ENCODE data around the gene BST1.

DNA sequence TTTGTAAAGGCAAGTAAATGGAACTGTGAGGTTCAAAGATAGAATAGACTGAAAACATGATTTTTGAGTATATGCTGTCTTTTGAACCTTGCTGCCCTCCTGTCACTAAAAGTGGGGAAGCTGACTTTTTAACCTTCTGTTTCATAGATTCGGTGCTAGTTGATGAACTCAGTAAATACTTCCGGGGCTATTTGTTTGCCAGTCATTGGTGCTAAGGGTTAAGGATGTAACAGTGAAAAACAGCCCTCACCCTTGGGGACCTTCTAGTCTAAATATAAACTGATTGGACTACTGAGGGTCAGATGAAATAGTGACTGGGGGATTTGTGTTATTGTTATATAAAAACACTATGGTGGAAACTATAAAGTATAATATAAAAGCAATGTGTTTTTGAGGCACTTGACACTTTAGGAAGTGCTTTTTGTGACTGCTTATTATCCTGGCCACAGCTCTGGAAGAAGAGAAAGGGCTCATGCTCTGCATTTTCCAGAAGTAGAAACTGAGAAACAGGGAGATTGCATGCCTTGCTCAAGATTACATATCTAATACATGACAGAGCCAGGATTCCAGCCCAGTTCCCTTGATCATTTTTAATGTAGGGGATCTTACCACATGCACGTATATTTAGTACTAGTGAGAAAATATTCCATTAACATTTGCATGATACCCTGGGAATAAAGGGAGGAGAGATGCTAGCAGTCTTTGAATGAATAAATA is 3.9 kb downstream of the BST1 start:
- TF ChIP-seq, protein P1, sequence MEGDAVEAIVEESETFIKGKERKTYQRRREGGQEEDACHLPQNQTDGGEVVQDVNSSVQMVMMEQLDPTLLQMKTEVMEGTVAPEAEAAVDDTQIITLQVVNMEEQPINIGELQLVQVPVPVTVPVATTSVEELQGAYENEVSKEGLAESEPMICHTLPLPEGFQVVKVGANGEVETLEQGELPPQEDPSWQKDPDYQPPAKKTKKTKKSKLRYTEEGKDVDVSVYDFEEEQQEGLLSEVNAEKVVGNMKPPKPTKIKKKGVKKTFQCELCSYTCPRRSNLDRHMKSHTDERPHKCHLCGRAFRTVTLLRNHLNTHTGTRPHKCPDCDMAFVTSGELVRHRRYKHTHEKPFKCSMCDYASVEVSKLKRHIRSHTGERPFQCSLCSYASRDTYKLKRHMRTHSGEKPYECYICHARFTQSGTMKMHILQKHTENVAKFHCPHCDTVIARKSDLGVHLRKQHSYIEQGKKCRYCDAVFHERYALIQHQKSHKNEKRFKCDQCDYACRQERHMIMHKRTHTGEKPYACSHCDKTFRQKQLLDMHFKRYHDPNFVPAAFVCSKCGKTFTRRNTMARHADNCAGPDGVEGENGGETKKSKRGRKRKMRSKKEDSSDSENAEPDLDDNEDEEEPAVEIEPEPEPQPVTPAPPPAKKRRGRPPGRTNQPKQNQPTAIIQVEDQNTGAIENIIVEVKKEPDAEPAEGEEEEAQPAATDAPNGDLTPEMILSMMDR (conservative IDR thresholded peaks at IDR 0.05; ENCODE audit: low read depth, low read length) = no peak
- no peak for TF ChIP-seq EZH2 (IDR thresholded peaks at IDR 0.05; ENCODE audit: low read length, unreplicated experiment)
